HL-60 (cell line): ENCODE results near the gene NIN.

Experiments
- POLR2AphosphoS5 ChIP-seq: IDR thresholded peaks from 2 replicates; pipeline ENCODE4 v1.6.1; 2012; ENCODE audit warnings: low read depth
- TF ChIP-seq, protein P1 (sequence below): IDR thresholded peaks from one replicate; pipeline ENCODE4 v1.5.1; 2011; ENCODE audit warnings: low read length, control low read depth, inconsistent platforms; ENCODE audit not compliant: insufficient read depth
- TF ChIP-seq, protein P2 (sequence below): IDR thresholded peaks from 2 replicates; pipeline ENCODE4 v1.6.1; 2012; ENCODE audit warnings: low read depth; ENCODE audit not compliant: insufficient replicate concordance

DNA sequence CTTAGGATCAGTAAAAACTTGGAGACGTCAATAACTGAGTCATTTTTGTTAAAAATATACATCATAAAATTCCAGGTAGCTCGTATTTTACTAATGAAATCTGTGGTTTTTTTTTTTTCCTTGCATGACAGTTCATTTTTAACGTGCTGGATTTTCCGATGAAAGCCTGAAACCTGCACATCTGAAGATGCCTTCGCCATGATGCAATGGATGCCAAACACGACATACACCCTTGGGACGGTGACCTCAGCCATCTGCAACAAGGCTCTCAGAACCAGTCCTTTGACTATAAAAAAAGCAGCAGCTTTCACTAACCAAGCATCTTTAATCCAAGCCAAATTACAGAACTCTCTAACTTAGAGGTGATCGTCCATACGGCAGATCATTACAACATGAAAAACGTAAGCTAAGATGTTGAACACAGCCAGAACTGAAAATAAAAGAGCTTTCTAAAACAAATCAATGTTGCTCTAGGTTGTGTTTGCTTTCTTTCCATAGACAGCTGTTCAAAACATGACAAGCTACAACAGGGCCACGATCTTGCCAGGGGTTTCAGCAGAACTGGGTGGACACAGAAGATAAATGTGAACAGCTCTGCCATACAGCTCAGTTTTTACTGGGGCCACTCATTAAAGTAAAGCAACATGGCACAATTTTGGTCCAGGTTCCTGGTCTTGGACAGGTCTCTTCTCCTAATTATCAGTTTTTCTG, 7.8 kb downstream of the NIN start:
- TF ChIP-seq, protein P1, sequence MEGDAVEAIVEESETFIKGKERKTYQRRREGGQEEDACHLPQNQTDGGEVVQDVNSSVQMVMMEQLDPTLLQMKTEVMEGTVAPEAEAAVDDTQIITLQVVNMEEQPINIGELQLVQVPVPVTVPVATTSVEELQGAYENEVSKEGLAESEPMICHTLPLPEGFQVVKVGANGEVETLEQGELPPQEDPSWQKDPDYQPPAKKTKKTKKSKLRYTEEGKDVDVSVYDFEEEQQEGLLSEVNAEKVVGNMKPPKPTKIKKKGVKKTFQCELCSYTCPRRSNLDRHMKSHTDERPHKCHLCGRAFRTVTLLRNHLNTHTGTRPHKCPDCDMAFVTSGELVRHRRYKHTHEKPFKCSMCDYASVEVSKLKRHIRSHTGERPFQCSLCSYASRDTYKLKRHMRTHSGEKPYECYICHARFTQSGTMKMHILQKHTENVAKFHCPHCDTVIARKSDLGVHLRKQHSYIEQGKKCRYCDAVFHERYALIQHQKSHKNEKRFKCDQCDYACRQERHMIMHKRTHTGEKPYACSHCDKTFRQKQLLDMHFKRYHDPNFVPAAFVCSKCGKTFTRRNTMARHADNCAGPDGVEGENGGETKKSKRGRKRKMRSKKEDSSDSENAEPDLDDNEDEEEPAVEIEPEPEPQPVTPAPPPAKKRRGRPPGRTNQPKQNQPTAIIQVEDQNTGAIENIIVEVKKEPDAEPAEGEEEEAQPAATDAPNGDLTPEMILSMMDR, result no peak
- no peak for TF ChIP-seq POLR2AphosphoS5
- TF ChIP-seq, protein P2, sequence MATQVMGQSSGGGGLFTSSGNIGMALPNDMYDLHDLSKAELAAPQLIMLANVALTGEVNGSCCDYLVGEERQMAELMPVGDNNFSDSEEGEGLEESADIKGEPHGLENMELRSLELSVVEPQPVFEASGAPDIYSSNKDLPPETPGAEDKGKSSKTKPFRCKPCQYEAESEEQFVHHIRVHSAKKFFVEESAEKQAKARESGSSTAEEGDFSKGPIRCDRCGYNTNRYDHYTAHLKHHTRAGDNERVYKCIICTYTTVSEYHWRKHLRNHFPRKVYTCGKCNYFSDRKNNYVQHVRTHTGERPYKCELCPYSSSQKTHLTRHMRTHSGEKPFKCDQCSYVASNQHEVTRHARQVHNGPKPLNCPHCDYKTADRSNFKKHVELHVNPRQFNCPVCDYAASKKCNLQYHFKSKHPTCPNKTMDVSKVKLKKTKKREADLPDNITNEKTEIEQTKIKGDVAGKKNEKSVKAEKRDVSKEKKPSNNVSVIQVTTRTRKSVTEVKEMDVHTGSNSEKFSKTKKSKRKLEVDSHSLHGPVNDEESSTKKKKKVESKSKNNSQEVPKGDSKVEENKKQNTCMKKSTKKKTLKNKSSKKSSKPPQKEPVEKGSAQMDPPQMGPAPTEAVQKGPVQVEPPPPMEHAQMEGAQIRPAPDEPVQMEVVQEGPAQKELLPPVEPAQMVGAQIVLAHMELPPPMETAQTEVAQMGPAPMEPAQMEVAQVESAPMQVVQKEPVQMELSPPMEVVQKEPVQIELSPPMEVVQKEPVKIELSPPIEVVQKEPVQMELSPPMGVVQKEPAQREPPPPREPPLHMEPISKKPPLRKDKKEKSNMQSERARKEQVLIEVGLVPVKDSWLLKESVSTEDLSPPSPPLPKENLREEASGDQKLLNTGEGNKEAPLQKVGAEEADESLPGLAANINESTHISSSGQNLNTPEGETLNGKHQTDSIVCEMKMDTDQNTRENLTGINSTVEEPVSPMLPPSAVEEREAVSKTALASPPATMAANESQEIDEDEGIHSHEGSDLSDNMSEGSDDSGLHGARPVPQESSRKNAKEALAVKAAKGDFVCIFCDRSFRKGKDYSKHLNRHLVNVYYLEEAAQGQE, result no peak
